Sigmoid colon (tissue), 4 donors: Measurements from ENCODE around the gene MRPS5.

Source experiments
- CTCF ChIP-seq, 4 experiments: fragments of 450-650 bp in 3 of 4; fragments of 200-600 bp in 1 of 4; IDR thresholded peaks; one replicate each; pipeline ENCODE4 v1.5.1; 2016 to 2019; ENCODE audit warnings: antibody characterized with exemption in 4 of 4, mild to moderate bottlenecking in 3 of 4, moderate library complexity in 2 of 4
- EP300 ChIP-seq, 4 donors: sonication (generic); formaldehyde crosslinking; IDR thresholded peaks; one replicate each; pipeline ENCODE4 v1.6.1; 2017; ENCODE audit warnings: antibody characterized with exemption in 4 of 4
- POLR2A ChIP-seq, 2 donors: fragments of 450-650 bp; IDR thresholded peaks; one replicate each; pipeline ENCODE4 v1.6.1; 2016; ENCODE audit warnings: antibody characterized with exemption in 2 of 2, mild to moderate bottlenecking in 2 of 2, moderate library complexity in 2 of 2
- POLR2AphosphoS5 ChIP-seq, 4 donors: sonication (generic); formaldehyde crosslinking; IDR thresholded peaks; one replicate each; pipeline ENCODE4 v1.6.1; 2017; ENCODE audit warnings: antibody characterized with exemption in 4 of 4

GRCh38 chr2:95149397-95149984 is 27.9 kb upstream of the MRPS5 start:
- TF ChIP-seq POLR2A (IDR thresholded peaks at IDR 0.05), result no peak
- no peak for TF ChIP-seq CTCF (IDR thresholded peaks at IDR 0.05)
- no peak for TF ChIP-seq EP300 (IDR thresholded peaks at IDR 0.05)
- TF ChIP-seq POLR2AphosphoS5 (IDR thresholded peaks at IDR 0.05), result no peak
